Osteocyte (in vitro differentiated cells): ENCODE measurements around the gene IGF2R. TPM values are rescaled to one million over a fixed set of nuclear protein-coding genes. Genes with fewer than 3 reads are reported as not detected.

Experiments
- DNase-seq: peaks from one replicate; pipeline ENCODE4 v3.0.0; 2021; ENCODE audit warnings: mixed read lengths; ENCODE audit not compliant: unreplicated experiment; ENCODE audit errors: extremely low spot score
- H3K27ac Mint-ChIP-seq: one replicate; pipeline ENCODE4 v1.8.0; 2021; ENCODE audit warnings: mild to moderate bottlenecking, mixed read lengths; ENCODE audit not compliant: unreplicated experiment
- H3K27me3 Mint-ChIP-seq: one replicate; pipeline ENCODE4 v1.8.0; 2021; ENCODE audit warnings: mixed read lengths; ENCODE audit not compliant: unreplicated experiment
- H3K36me3 Mint-ChIP-seq: one replicate; pipeline ENCODE4 v1.8.0; 2021; ENCODE audit warnings: mixed read lengths; ENCODE audit not compliant: unreplicated experiment
- H3K4me1 Mint-ChIP-seq: one replicate; pipeline ENCODE4 v1.8.0; 2021; ENCODE audit warnings: mixed read lengths; ENCODE audit not compliant: unreplicated experiment
- H3K4me3 Mint-ChIP-seq: one replicate; pipeline ENCODE4 v1.8.0; 2021; ENCODE audit warnings: mild to moderate bottlenecking, moderate library complexity, mixed read lengths; ENCODE audit not compliant: unreplicated experiment
- H3K9me3 Mint-ChIP-seq: one replicate; pipeline ENCODE4 v1.8.0; 2021; ENCODE audit warnings: mixed read lengths; ENCODE audit not compliant: unreplicated experiment
- total RNA-seq: library from RNA; stranded (reverse); gene quantifications from 2 replicates; pipeline ENCODE4 v1.2.1, GENCODE V29; 2021
- TF ChIP-seq, protein P1 (sequence below): fragments of 200-600 bp; sonication (generic); IDR thresholded peaks from 2 replicates; pipeline ENCODE4 v1.5.0; 2021; ENCODE audit warnings: antibody characterized with exemption, mild to moderate bottlenecking, moderate library complexity

Gene IGF2R
- total RNA-seq, 1 donor from 2014 or later: 196 TPM

DNA sequence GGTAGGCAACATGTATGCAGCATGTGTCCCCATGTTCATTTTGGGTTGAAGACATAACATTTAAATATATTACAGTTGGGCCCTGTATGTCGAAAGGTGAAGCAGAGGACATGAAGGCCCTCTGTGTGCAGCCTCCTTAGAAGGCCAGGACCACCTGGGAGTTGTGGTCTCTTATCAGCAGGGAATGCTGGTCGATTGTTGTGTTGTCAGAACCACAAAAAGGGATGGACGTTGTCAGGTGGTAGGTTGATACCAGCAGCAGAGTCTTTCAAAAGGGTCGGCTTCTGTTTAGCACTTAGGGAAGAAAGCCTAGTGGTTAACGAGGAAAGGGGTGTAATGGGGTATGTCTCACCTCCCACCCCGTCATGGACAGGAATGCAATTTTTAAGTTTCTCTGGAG, 85.4 kb downstream of the IGF2R start:
- Mint-ChIP-seq H3K4me1 (no peaks in the 10 kb centered on the region), H3K27ac (peak overlapping the region; percentile 52)

DNA sequence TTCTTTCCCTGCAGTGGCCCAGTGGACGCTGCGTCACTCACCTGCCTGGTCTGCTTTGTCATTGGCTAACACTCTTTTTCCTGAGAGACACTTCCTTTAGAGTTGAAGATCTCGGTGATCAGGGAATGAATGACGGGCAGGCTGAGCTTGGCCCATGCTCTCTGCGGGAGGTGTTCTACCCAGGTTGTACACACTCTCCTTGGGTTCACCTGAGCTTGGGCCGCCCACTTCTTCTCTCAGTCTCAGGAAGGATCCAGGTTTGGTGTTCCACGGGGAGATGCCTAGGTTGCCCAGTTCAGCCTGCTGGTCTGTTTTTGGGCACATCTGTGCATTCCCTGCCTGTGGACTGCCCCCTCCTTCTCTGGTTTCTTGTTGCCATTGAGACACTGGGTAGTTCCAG, 86.0 kb downstream of the IGF2R start:
- no peak overlapping the region for H3K27ac Mint-ChIP-seq
- TF ChIP-seq, protein P1, sequence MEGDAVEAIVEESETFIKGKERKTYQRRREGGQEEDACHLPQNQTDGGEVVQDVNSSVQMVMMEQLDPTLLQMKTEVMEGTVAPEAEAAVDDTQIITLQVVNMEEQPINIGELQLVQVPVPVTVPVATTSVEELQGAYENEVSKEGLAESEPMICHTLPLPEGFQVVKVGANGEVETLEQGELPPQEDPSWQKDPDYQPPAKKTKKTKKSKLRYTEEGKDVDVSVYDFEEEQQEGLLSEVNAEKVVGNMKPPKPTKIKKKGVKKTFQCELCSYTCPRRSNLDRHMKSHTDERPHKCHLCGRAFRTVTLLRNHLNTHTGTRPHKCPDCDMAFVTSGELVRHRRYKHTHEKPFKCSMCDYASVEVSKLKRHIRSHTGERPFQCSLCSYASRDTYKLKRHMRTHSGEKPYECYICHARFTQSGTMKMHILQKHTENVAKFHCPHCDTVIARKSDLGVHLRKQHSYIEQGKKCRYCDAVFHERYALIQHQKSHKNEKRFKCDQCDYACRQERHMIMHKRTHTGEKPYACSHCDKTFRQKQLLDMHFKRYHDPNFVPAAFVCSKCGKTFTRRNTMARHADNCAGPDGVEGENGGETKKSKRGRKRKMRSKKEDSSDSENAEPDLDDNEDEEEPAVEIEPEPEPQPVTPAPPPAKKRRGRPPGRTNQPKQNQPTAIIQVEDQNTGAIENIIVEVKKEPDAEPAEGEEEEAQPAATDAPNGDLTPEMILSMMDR: no peak
- H3K9me3 Mint-ChIP-seq: no peaks in the 10 kb centered on the region
- no peaks in the 10 kb centered on the region for H3K4me1 Mint-ChIP-seq
- no peak overlapping the region for H3K4me3 Mint-ChIP-seq
- peaks cover 61% of the 10 kb centered on the region for H3K36me3 Mint-ChIP-seq
- no peaks in the 10 kb centered on the region for H3K27me3 Mint-ChIP-seq
- DNase-seq: no peak

More for the DNA sequence above, 85.4 kb downstream of the IGF2R start:
- no peak for DNase-seq
- Mint-ChIP-seq H3K27me3 (no peaks in the 10 kb centered on the region), H3K4me3 (no peak overlapping the region), H3K9me3 (no peaks in the 10 kb centered on the region), H3K36me3 (peaks cover 64% of the 10 kb centered on the region)
- TF ChIP-seq, protein P1: no peak

DNA sequence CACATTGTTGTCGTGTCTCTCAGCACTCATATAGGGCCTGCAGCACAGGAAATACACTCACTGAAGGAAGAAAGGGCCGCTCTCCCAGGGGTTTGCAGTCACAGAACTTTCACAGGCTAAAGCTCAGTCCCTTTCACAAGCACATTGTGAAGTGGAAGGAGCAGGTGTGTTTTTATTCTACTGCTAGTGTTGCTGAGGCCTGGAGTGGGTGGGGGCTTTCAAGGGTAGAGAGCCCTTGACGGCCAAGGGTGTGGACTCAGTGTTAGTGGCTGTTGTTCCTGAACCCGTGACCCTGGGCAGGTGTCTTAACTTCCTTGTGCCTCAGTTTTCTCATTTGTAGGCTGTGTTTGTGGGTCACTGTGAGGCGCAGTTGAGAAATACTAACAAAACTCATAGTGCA, 86.5 kb downstream of the IGF2R start:
- no peak overlapping the region for H3K27ac Mint-ChIP-seq
- no peaks in the 10 kb centered on the region for H3K4me1 Mint-ChIP-seq
- TF ChIP-seq, protein P1: no peak
- H3K9me3 Mint-ChIP-seq: no peaks in the 10 kb centered on the region
- DNase-seq: no peak
- no peak overlapping the region for H3K4me3 Mint-ChIP-seq
- peaks cover 60% of the 10 kb centered on the region for H3K36me3 Mint-ChIP-seq
- no peaks in the 10 kb centered on the region for H3K27me3 Mint-ChIP-seq

DNA sequence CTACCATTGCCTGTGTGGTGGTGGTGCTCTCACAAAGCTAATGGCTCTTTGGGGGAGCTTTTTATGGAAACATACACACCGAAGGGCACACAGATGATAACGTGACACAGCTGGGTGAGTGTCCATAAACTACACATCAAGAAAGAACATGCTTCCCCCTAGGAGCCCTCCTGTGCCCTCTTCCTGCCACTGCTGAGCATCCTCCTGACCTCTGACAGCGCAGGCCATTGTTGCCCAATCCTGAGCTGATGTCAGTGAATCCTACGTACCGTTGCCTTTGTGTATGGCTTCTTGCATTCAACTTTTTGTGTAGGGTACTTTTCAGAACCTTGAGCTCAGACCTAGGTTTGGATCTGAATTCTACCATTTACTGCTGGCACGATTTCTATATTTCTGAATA, 86.9 kb downstream of the IGF2R start:
- H3K27me3 Mint-ChIP-seq: no peaks in the 10 kb centered on the region
- DNase-seq: no peak
- no peaks in the 10 kb centered on the region for H3K9me3 Mint-ChIP-seq
- peaks cover 61% of the 10 kb centered on the region for H3K36me3 Mint-ChIP-seq
- no peaks in the 10 kb centered on the region for H3K4me1 Mint-ChIP-seq
- TF ChIP-seq, protein P1: no peak
- H3K4me3 Mint-ChIP-seq: no peak overlapping the region
- no peak overlapping the region for H3K27ac Mint-ChIP-seq

DNA sequence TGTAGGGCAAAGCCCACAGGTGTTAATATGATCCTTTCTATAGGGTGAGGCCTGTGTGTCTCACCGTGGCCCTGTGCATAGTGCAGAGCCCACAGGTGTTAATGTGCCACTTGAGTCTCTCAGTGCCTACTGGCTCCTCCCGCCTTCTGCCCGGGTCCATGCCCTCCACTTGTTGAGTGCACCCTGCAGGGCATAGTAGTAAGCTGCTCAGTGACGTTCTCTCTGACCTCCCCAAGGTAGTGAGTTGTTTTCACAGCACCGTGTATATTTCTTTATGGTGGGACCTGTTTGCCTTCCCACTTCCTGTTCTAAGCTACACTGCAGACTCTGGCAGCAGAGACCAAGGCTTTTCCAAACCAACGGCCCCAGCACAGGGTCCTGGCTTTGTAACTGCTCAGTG, 88.2 kb downstream of the IGF2R start:
- Mint-ChIP-seq H3K9me3 (no peaks in the 10 kb centered on the region), H3K36me3 (peaks cover 57% of the 10 kb centered on the region), H3K4me3 (no peak overlapping the region), H3K27ac (no peak overlapping the region), H3K4me1 (no peaks in the 10 kb centered on the region), H3K27me3 (no peaks in the 10 kb centered on the region)
- DNase-seq: peak; percentile 73
- TF ChIP-seq, protein P1: no peak
